Neuronal stem cell (in vitro differentiated cells): ENCODE data around the gene MRPS34.

Experiments
- DNase-seq: peaks from one replicate; pipeline ENCODE4 v3.0.0-alpha.2; 2013; ENCODE audit warnings: low spot score
- H2AFZ ChIP-seq: one replicate; pipeline ENCODE4 v1.6.1; 2013; ENCODE audit warnings: mild to moderate bottlenecking, low read length, inconsistent platforms
- H2AK5ac ChIP-seq: 2 replicates; pipeline ENCODE4 v1.6.1; 2013; ENCODE audit warnings: low read depth, mild to moderate bottlenecking, inconsistent platforms, low read length, moderate library complexity, mixed read lengths
- H2BK120ac ChIP-seq: 2 replicates; pipeline ENCODE4 v1.6.1; 2013; ENCODE audit warnings: low read depth, mild to moderate bottlenecking, inconsistent platforms, low read length, moderate library complexity, mixed read lengths
- H2BK12ac ChIP-seq: one replicate; pipeline ENCODE4 v1.6.1; 2013; ENCODE audit warnings: low read length, inconsistent platforms
- H2BK15ac ChIP-seq: 2 replicates; pipeline ENCODE4 v1.6.1; 2013; ENCODE audit warnings: mild to moderate bottlenecking, low read length, inconsistent platforms, mixed read lengths
- H2BK5ac ChIP-seq: one replicate; pipeline ENCODE4 v1.6.1; 2013; ENCODE audit warnings: inconsistent platforms, mild to moderate bottlenecking, low read length, moderate library complexity
- H3K14ac ChIP-seq: one replicate; pipeline ENCODE4 v1.6.1; 2013; ENCODE audit warnings: low read length, inconsistent platforms
- H3K18ac ChIP-seq: 2 replicates; pipeline ENCODE4 v1.6.1; 2013; ENCODE audit warnings: low read length, inconsistent platforms
- H3K23ac ChIP-seq: 2 replicates; pipeline ENCODE4 v1.6.1; 2013; ENCODE audit warnings: low read depth, mild to moderate bottlenecking, mixed read lengths, low read length, inconsistent platforms; ENCODE audit not compliant: poor library complexity
- H3K27ac ChIP-seq: replicated peaks from 3 replicates; pipeline ENCODE4 v1.5.1; 2013; ENCODE audit warnings: low read length, inconsistent platforms
- H3K27me3 ChIP-seq, 3 experiments: 2 replicates each; pipeline ENCODE4 v1.6.1; 2013; ENCODE audit warnings: low read length in 3 of 3, mild to moderate bottlenecking in 2 of 3, inconsistent platforms in 1 of 3, low read depth in 1 of 3, mixed read lengths in 1 of 3, moderate library complexity in 1 of 3; ENCODE audit not compliant: control insufficient read depth in 3 of 3, insufficient read depth in 3 of 3
- H3K36me3 ChIP-seq, 2 donors: replicated peaks in 1 of 2; 2 replicates each; pipeline ENCODE4 v1.6.1; 2013; ENCODE audit warnings: low read length in 2 of 2; ENCODE audit not compliant: control insufficient read depth in 2 of 2, insufficient read depth in 2 of 2
- H3K4ac ChIP-seq: 2 replicates; pipeline ENCODE4 v1.6.1; 2013; ENCODE audit warnings: inconsistent platforms, mild to moderate bottlenecking, low read length, moderate library complexity
- H3K4me1 ChIP-seq, 2 donors: 1 replicate in 1 of 2; 2 replicates in 1 of 2; pipeline ENCODE4 v1.6.1; 2013; ENCODE audit warnings: low read length in 2 of 2, low read depth in 1 of 2; ENCODE audit not compliant: control insufficient read depth in 2 of 2, insufficient read depth in 1 of 2
- H3K4me2 ChIP-seq: one replicate; pipeline ENCODE4 v1.6.1; 2013; ENCODE audit warnings: mild to moderate bottlenecking, low read length, inconsistent platforms; ENCODE audit not compliant: insufficient read depth, poor library complexity, severe bottlenecking
- H3K4me3 ChIP-seq, 2 donors: 2 replicates each; pipeline ENCODE4 v1.5.1; 2013; ENCODE audit warnings: low read length in 2 of 2, mild to moderate bottlenecking in 2 of 2, inconsistent platforms in 1 of 2, moderate library complexity in 1 of 2
- H3K79me1 ChIP-seq: one replicate; pipeline ENCODE4 v1.6.1; 2013; ENCODE audit warnings: low read depth, mild to moderate bottlenecking, inconsistent platforms, low read length, moderate library complexity
- H3K9ac ChIP-seq: one replicate; pipeline ENCODE4 v1.6.1; 2013; ENCODE audit warnings: mild to moderate bottlenecking, low read depth, low read length, inconsistent platforms; ENCODE audit not compliant: poor library complexity
- H3K9me3 ChIP-seq, 2 donors: replicated peaks in 1 of 2; 2 replicates each; pipeline versions ENCODE3 to v1.6.1; 2013; ENCODE audit warnings: low read length in 2 of 2, mild to moderate bottlenecking in 2 of 2, inconsistent platforms in 1 of 2, low read depth in 1 of 2, mixed read lengths in 1 of 2, moderate library complexity in 1 of 2; ENCODE audit not compliant: control insufficient read depth in 2 of 2, insufficient read depth in 1 of 2
- H4K8ac ChIP-seq: one replicate; pipeline ENCODE4 v1.6.1; 2013; ENCODE audit warnings: low read depth, mild to moderate bottlenecking, inconsistent platforms, low read length, moderate library complexity
- H4K91ac ChIP-seq: one replicate; pipeline ENCODE4 v1.6.1; 2013; ENCODE audit warnings: low read length, low read depth, mild to moderate bottlenecking, inconsistent platforms; ENCODE audit not compliant: poor library complexity
- WGBS, 2 donors: extraction: QIAGEN DNeasy Blood & Tissue Kit; methylation state at CpG; one replicate each; pipeline ENCODE4 v1.1.7; 2013; ENCODE audit warnings: missing lambda C conversion rate in 2 of 2, mixed read lengths in 1 of 2; ENCODE audit not compliant: insufficient read length in 2 of 2, insufficient replicate concordance in 1 of 2; ENCODE audit errors: extremely low coverage in 2 of 2; 5-methylcytosine and 5-hydroxymethylcytosine counted together

Gene MRPS34

GRCh38 chr16:1761751-1762150 lies 11.2 kb downstream of the MRPS34 start:
- Histone ChIP-seq H2BK12ac (no peak overlapping the region), H2BK15ac (no peak overlapping the region), H3K18ac (no peak overlapping the region), H3K9ac (peak overlapping the region; percentile 0), H3K36me3 (peaks cover 32 to 74% of the 10 kb centered on the region in 2 donors), H4K91ac (no peak overlapping the region), H3K4me2 (no peak overlapping the region), H4K8ac (no peak overlapping the region), H2BK5ac (no peak overlapping the region), H3K4me3 (no peak overlapping the region), H3K23ac (no peak overlapping the region), H3K9me3 (no peaks in the 10 kb centered on the region), H2AK5ac (no peak overlapping the region), H2BK120ac (no peak overlapping the region), H2AFZ (no peak overlapping the region), H3K4ac (no peak overlapping the region), H3K79me1 (no peaks in the 10 kb centered on the region), H3K4me1 (peaks cover 0 to 11% of the 10 kb centered on the region in 2 donors), H3K27me3 (no peaks in the 10 kb centered on the region), H3K14ac (no peak overlapping the region), H3K27ac (no peak overlapping the region)
- no CpG with 5 or more reads among the region's 15 CpGs for WGBS, 2 donors
- DNase-seq = no peak

- H2AK5ac ChIP-seq = no peak overlapping the region
- no peaks in the 10 kb centered on the region for H3K79me1 ChIP-seq
- no peak overlapping the region for H3K9ac ChIP-seq
- H3K9me3 ChIP-seq = no peaks in the 10 kb centered on the region
- H4K91ac ChIP-seq = no peak overlapping the region
- H4K8ac ChIP-seq = no peak overlapping the region
- peaks cover 0 to 11% of the 10 kb centered on the region in 2 donors for H3K4me1 ChIP-seq
- peaks cover 31 to 72% of the 10 kb centered on the region in 2 donors for H3K36me3 ChIP-seq
- WGBS, 2 donors = no CpG with 5 or more reads among the region's 15 CpGs
- no peak overlapping the region for H3K14ac ChIP-seq
- H2BK15ac ChIP-seq = no peak overlapping the region
- no peak for DNase-seq
- H2BK120ac ChIP-seq = no peak overlapping the region
- no peak overlapping the region for H2BK5ac ChIP-seq
- no peak overlapping the region for H3K18ac ChIP-seq
- no peaks in the 10 kb centered on the region for H3K27me3 ChIP-seq
- H2BK12ac ChIP-seq = no peak overlapping the region
- no peak overlapping the region for H2AFZ ChIP-seq
- H3K23ac ChIP-seq = no peak overlapping the region
- no peak overlapping the region for H3K4me3 ChIP-seq
- H3K4ac ChIP-seq = no peak overlapping the region
- H3K27ac ChIP-seq = no peak overlapping the region
- H3K4me2 ChIP-seq = no peak overlapping the region
Measured at GRCh38 chr16:1760911-1761310, 12.0 kb downstream of the MRPS34 start.

- WGBS, 2 donors = no CpG with 5 or more reads among the region's 21 CpGs
Measured at GRCh38 chr16:1759511-1759910, 13.4 kb downstream of the MRPS34 start.

GRCh38 chr16:1758923-1759322 lies 14.0 kb downstream of the MRPS34 start:
- peaks cover 19 to 66% of the 10 kb centered on the region in 2 donors for H3K36me3 ChIP-seq

More at GRCh38 chr16:1759511-1759910, 13.4 kb downstream of the MRPS34 start:
- H3K4me3 ChIP-seq = no peak overlapping the region
- no peaks in the 10 kb centered on the region for H3K79me1 ChIP-seq
- H4K8ac ChIP-seq = no peak overlapping the region
- H3K36me3 ChIP-seq = peaks cover 22 to 68% of the 10 kb centered on the region in 2 donors
- H3K9ac ChIP-seq = no peak overlapping the region
- H3K9me3 ChIP-seq = no peaks in the 10 kb centered on the region
- no peak overlapping the region for H3K27ac ChIP-seq
- H2BK5ac ChIP-seq = no peak overlapping the region
- H4K91ac ChIP-seq = no peak overlapping the region
- H2AFZ ChIP-seq = no peak overlapping the region
- no peak overlapping the region for H3K23ac ChIP-seq
- H2AK5ac ChIP-seq = no peak overlapping the region
- H3K14ac ChIP-seq = no peak overlapping the region
- H2BK12ac ChIP-seq = no peak overlapping the region
- no peak overlapping the region for H3K4me2 ChIP-seq
- H2BK120ac ChIP-seq = no peak overlapping the region
- no peak overlapping the region for H3K4ac ChIP-seq
- DNase-seq = no peak
- no peak overlapping the region for H3K18ac ChIP-seq
- H3K27me3 ChIP-seq = no peaks in the 10 kb centered on the region
- H2BK15ac ChIP-seq = no peak overlapping the region
- H3K4me1 ChIP-seq = peaks cover 0 to 11% of the 10 kb centered on the region in 2 donors

More at GRCh38 chr16:1758923-1759322, 14.0 kb downstream of the MRPS34 start:
- H3K14ac ChIP-seq = no peak overlapping the region
- no CpG with 5 or more reads among the region's 18 CpGs for WGBS, 2 donors
- no peaks in the 10 kb centered on the region for H3K79me1 ChIP-seq
- no peaks in the 10 kb centered on the region for H3K9me3 ChIP-seq
- no peak overlapping the region for H4K91ac ChIP-seq
- H3K18ac ChIP-seq = no peak overlapping the region
- no peak overlapping the region for H3K4me2 ChIP-seq
- no peak for DNase-seq
- H3K27ac ChIP-seq = no peak overlapping the region
- H3K27me3 ChIP-seq = no peaks in the 10 kb centered on the region
- no peak overlapping the region for H4K8ac ChIP-seq
- H3K4ac ChIP-seq = no peak overlapping the region
- no peak overlapping the region for H2BK5ac ChIP-seq
- H2AK5ac ChIP-seq = no peak overlapping the region
- H3K4me1 ChIP-seq = peaks cover 0 to 8% of the 10 kb centered on the region in 2 donors
- no peak overlapping the region for H2BK15ac ChIP-seq
- peak overlapping the region; percentile 44 for H3K9ac ChIP-seq
- H3K23ac ChIP-seq = no peak overlapping the region
- no peak overlapping the region for H2BK120ac ChIP-seq
- H2AFZ ChIP-seq = no peak overlapping the region
- H3K4me3 ChIP-seq = no peak overlapping the region
- H2BK12ac ChIP-seq = peak overlapping the region; percentile 22
